Uterus (tissue), 2 donors: ENCODE data around the gene SELENOM.
"Not testable (repeated sequence)": the region's sequence is repeated elsewhere in the genome, so short reads cannot be mapped to it uniquely, and the experiment has no call there.

Source experiments
- POLR2A ChIP-seq, 2 donors: fragments of 450-650 bp; IDR thresholded peaks; one replicate each; pipeline ENCODE4 v1.6.1; 2016; ENCODE audit warnings: antibody characterized with exemption in 2 of 2, mild to moderate bottlenecking in 1 of 2, moderate library complexity in 1 of 2
- TF ChIP-seq, protein P1 (sequence below), 4 experiments: fragments of 200-600 bp in 2 of 4; fragments of 450-650 bp in 2 of 4; sonication (generic) in 2 of 4; IDR thresholded peaks; one replicate each; pipeline ENCODE4 v1.5.1; 2016 to 2019; ENCODE audit warnings: antibody characterized with exemption in 4 of 4, mild to moderate bottlenecking in 2 of 4, moderate library complexity in 1 of 4

DNA sequence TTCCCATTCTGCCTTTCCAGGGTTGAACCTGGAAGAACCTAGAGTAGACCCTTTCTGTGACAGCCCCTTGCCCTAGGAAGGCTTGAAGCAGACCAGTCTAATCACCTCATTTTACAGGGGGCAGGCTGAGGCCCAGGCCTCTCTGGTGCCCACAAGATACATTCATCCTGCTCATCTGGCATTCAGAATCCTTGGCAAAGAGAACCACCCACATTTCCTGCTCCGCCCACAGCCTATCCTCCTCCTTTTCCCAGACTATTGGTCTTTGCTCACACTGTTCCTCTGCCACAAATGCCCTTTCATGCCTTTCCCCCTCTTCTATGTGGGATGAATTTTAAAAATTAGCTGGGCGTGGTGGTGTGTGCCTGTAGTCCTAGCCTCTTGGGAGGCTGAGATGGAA, 29.0 kb downstream of the SELENOM start:
- not testable (repeated sequence) for TF ChIP-seq POLR2A (IDR thresholded peaks at IDR 0.05)
- TF ChIP-seq, protein P1, sequence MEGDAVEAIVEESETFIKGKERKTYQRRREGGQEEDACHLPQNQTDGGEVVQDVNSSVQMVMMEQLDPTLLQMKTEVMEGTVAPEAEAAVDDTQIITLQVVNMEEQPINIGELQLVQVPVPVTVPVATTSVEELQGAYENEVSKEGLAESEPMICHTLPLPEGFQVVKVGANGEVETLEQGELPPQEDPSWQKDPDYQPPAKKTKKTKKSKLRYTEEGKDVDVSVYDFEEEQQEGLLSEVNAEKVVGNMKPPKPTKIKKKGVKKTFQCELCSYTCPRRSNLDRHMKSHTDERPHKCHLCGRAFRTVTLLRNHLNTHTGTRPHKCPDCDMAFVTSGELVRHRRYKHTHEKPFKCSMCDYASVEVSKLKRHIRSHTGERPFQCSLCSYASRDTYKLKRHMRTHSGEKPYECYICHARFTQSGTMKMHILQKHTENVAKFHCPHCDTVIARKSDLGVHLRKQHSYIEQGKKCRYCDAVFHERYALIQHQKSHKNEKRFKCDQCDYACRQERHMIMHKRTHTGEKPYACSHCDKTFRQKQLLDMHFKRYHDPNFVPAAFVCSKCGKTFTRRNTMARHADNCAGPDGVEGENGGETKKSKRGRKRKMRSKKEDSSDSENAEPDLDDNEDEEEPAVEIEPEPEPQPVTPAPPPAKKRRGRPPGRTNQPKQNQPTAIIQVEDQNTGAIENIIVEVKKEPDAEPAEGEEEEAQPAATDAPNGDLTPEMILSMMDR (IDR thresholded peaks at IDR 0.05): not testable (repeated sequence)
